ENCODE data around the gene ZBTB16.

DNA sequence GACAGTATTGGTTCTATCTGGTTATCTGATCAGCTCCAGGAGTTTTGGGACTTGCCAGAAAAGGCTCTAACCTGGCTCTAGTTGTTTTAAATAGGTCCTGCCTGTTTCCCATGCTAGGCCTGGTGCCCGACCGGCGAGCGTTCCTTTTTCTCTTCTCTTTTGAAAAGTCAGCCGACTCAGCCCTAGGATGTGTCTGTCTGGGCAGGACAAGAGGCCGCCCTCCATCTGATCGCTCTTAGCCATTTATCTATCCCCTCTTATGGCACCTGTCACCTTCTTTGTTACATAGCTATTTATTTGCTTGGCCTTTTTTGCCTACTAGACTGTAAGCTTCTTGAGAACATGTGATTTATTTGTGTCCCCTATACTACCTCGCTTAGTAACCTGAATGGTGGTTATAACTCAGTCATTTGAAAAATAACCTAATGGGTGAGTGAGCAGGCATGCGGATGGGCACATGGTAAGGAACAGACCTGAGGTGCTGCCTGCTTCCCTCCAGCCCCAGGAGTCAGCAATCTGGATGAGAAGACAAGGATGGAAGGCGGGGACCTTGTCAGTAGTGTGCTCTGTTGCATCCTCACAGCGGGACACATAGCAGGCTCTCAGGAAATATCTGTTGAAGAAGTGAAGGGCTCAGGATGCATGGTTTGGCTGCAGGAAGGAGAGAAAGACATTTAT is 108.4 kb downstream of the ZBTB16 start:
- TF ChIP-seq, protein P1, sequence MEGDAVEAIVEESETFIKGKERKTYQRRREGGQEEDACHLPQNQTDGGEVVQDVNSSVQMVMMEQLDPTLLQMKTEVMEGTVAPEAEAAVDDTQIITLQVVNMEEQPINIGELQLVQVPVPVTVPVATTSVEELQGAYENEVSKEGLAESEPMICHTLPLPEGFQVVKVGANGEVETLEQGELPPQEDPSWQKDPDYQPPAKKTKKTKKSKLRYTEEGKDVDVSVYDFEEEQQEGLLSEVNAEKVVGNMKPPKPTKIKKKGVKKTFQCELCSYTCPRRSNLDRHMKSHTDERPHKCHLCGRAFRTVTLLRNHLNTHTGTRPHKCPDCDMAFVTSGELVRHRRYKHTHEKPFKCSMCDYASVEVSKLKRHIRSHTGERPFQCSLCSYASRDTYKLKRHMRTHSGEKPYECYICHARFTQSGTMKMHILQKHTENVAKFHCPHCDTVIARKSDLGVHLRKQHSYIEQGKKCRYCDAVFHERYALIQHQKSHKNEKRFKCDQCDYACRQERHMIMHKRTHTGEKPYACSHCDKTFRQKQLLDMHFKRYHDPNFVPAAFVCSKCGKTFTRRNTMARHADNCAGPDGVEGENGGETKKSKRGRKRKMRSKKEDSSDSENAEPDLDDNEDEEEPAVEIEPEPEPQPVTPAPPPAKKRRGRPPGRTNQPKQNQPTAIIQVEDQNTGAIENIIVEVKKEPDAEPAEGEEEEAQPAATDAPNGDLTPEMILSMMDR (IDR thresholded peaks at IDR 0.05; ENCODE audit: poor library complexity, severe bottlenecking): no peak
- TF ChIP-seq POLR2AphosphoS5 (IDR thresholded peaks at IDR 0.05): no peak
- no peak for TF ChIP-seq EZH2 (IDR thresholded peaks at IDR 0.05; ENCODE audit: borderline replicate concordance, insufficient read depth, low read length, poor library complexity, severe bottlenecking)
- no peak for TF ChIP-seq MXI1 (conservative IDR thresholded peaks at IDR 0.05; ENCODE audit: poor library complexity, severe bottlenecking)
- TF ChIP-seq EP300 (conservative IDR thresholded peaks at IDR 0.05; ENCODE audit: poor library complexity, severe bottlenecking): no peak
